HepG2 (cell line): ENCODE data around the gene C17orf58. TPM values are rescaled to one million over a fixed set of nuclear protein-coding genes. Genes with fewer than 3 reads are reported as not detected.

Source experiments
- HNF1A ChIP-seq, 2 experiments: sonication (generic) in 1 of 2; formaldehyde crosslinking in 1 of 2; IDR thresholded peaks; 2 replicates each; pipeline versions ENCODE4 v1.4.0 to v1.6.1; 2016 to 2020; ENCODE audit warnings: borderline replicate concordance in 1 of 2, low read depth in 1 of 2, mild to moderate bottlenecking in 1 of 2, missing genetic modification reagents in 1 of 2
- HNRNPL ChIP-seq: fragments of 200-400 bp; formaldehyde crosslinking; IDR thresholded peaks from 2 replicates; pipeline ENCODE4 v1.6.1; 2017; ENCODE audit warnings: mild to moderate bottlenecking, low read depth, low read length
- KDM2A ChIP-seq: sonication (generic); formaldehyde crosslinking; IDR thresholded peaks from 2 replicates; pipeline ENCODE4 v1.4.0; 2020; ENCODE audit warnings: low read depth, missing genetic modification reagents, borderline replicate concordance
- MAF1 ChIP-seq: sonication (generic); formaldehyde crosslinking; IDR thresholded peaks from 2 replicates; pipeline ENCODE4 v1.5.0; 2020; ENCODE audit warnings: missing genetic modification reagents, borderline replicate concordance
- MED13 ChIP-seq: sonication (generic); formaldehyde crosslinking; IDR thresholded peaks from 2 replicates; pipeline ENCODE4 v1.5.0; 2020; ENCODE audit warnings: missing genetic modification reagents
- MLLT10 ChIP-seq: sonication (generic); formaldehyde crosslinking; IDR thresholded peaks from 2 replicates; pipeline ENCODE4 v1.4.0; 2020; ENCODE audit warnings: missing genetic modification reagents
- NFAT5 ChIP-seq: sonication (generic); formaldehyde crosslinking; IDR thresholded peaks from 2 replicates; pipeline ENCODE4 v1.4.0; 2020; ENCODE audit warnings: missing genetic modification reagents
- NRL ChIP-seq: sonication (generic); formaldehyde crosslinking; IDR thresholded peaks from 2 replicates; pipeline ENCODE4 v1.5.0; 2020; ENCODE audit warnings: missing genetic modification reagents, mild to moderate bottlenecking, moderate library complexity, borderline replicate concordance
- TCF7 ChIP-seq: sonication (generic); IDR thresholded peaks from 2 replicates; pipeline ENCODE4 v1.6.1; 2016; ENCODE audit warnings: antibody characterized with exemption, low read depth
- TFE3 ChIP-seq: IDR thresholded peaks from 2 replicates; pipeline ENCODE4 v1.6.1; 2016
- ZBTB44 ChIP-seq: sonication (generic); formaldehyde crosslinking; IDR thresholded peaks from 2 replicates; pipeline ENCODE4 v1.4.0; 2020; ENCODE audit warnings: missing genetic modification reagents
- ZNF260 ChIP-seq: sonication (generic); formaldehyde crosslinking; IDR thresholded peaks from 2 replicates; pipeline ENCODE4 v1.4.0; 2020; ENCODE audit warnings: missing genetic modification reagents, low read depth, mild to moderate bottlenecking, borderline replicate concordance
- ZNF383 ChIP-seq: sonication (generic); formaldehyde crosslinking; IDR thresholded peaks from 2 replicates; pipeline ENCODE4 v1.4.0; 2020; ENCODE audit warnings: missing genetic modification reagents, mild to moderate bottlenecking, borderline replicate concordance
- ZNF484 ChIP-seq: sonication (generic); formaldehyde crosslinking; IDR thresholded peaks from 2 replicates; pipeline ENCODE4 v1.5.1; 2020; ENCODE audit warnings: mild to moderate bottlenecking, low read depth, missing genetic modification reagents, borderline replicate concordance
- ZNF577 ChIP-seq: sonication (generic); formaldehyde crosslinking; IDR thresholded peaks from 2 replicates; pipeline ENCODE4 v1.4.0; 2020; ENCODE audit warnings: mild to moderate bottlenecking, low read depth, missing genetic modification reagents, borderline replicate concordance
- ZNF777 ChIP-seq: sonication (generic); formaldehyde crosslinking; IDR thresholded peaks from 2 replicates; pipeline ENCODE4 v1.4.0; 2020; ENCODE audit warnings: missing genetic modification reagents
- polyA plus RNA-seq, 8 experiments: library from polyadenylated mRNA; depleted of rRNA in 3 of 8; stranded (reverse) in 7 of 8; unstranded in 1 of 8; fragments of >200 nt; fragmentation: Illumina TruSeq in 4 of 8; extraction: Trizol in 4 of 8; gene quantifications; 2 replicates each; pipeline versions ENCODE4 v1.2.1 to v1.2.3, GENCODE V29; 2011 to 2016; ENCODE audit warnings: low read depth in 4 of 8, missing spikeins in 1 of 8, mixed read lengths in 1 of 8; ENCODE audit not compliant: insufficient read depth in 1 of 8
- total RNA-seq, 5 experiments: library from RNA; depleted of rRNA; stranded (reverse); fragments of >200 nt; fragmentation: Illumina TruSeq; extraction: Trizol; gene quantifications; 2 replicates each; pipeline ENCODE4 v1.2.3, GENCODE V29; 2016; ENCODE audit warnings: low read depth in 1 of 5

The C17orf58 gene
- total and polyA plus RNA-seq, 2 of the 13 experiments (the other 11 are each of a cell fraction or from before 2014, with no cell fraction given), result 15.6 to 15.8 TPM

GRCh38 chr17:67992548-67993152 lies 3.6 kb downstream of the C17orf58 start (continued):
- TF ChIP-seq NFAT5 (CRISPR knock-in tag) (no peak), TFE3 (CRISPR knock-in tag) (no peak), ZNF777 (peak; percentile 98; the same call in 1 of the 2 replicates), ZNF260 (no peak), MLLT10 (CRISPR knock-in tag) (no peak), MAF1 (CRISPR knock-in tag) (no peak), HNRNPL (0 out of 2 replicates have a peak, but pooled peaks have one; percentile 17), MED13 (CRISPR knock-in tag) (peak; percentile 50; the same call in 1 of the 2 replicates), NRL (CRISPR knock-in tag) (no peak), ZNF577 (CRISPR knock-in tag) (no peak), KDM2A (CRISPR knock-in tag) (no peak; the same call in 1 of the 2 replicates), HNF1A (IDR thresholded peaks at IDR 0.05; ENCODE audit: low read depth) (no peak), HNF1A (CRISPR knock-in tag; IDR thresholded peaks at IDR 0.05; ENCODE audit: borderline replicate concordance) (peak; percentile 42; the same call in 1 of the 2 replicates), TCF7 (no peak), ZNF383 (CRISPR knock-in tag) (no peak), ZBTB44 (no peak), ZNF484 (no peak)
